GM18868 (cell line): ENCODE measurements around the gene MSI2.

Source experiments
- ATAC-seq: cut with Tn5 transposase; IDR thresholded peaks from one replicate; pipeline ENCODE4 v1.9.1; 2021; ENCODE audit warnings: mild to moderate bottlenecking, moderate library complexity; ENCODE audit not compliant: unreplicated experiment

The MSI2 gene

GRCh38 chr17:57514614-57515013 is 258.3 kb downstream of the MSI2 start:
- ATAC-seq = no peak

DNA sequence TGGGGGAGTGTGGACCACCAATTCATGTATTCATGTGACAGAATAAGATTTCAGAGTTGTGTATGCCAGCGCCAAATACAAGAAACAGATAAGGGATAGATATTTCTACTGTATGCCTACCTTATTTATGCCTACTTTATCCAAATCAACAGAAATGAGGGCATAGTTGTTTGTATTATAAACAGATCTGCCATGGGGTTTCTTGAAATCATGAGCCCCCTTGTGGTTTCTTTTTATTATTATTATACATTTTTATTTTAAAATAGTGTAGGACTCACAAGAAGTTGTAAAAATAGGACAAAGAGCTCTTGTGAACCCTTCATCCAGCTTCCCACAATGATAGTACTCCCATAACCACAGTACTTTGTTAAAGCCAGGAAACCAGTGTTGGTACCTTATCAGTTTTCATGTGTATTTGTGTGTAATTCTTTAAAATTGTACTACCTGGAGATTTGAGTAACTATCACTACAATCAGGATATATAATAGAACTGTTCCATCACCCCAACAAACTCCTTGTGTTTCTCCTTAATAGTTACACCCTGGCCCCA is 259.4 kb downstream of the MSI2 start:
- ATAC-seq = no peak

- no peak for ATAC-seq
Measured at GRCh38 chr17:57516290-57517230, 260.2 kb downstream of the MSI2 start.

GRCh38 chr17:57517273-57517631 is 260.9 kb downstream of the MSI2 start:
- no peak for ATAC-seq

DNA sequence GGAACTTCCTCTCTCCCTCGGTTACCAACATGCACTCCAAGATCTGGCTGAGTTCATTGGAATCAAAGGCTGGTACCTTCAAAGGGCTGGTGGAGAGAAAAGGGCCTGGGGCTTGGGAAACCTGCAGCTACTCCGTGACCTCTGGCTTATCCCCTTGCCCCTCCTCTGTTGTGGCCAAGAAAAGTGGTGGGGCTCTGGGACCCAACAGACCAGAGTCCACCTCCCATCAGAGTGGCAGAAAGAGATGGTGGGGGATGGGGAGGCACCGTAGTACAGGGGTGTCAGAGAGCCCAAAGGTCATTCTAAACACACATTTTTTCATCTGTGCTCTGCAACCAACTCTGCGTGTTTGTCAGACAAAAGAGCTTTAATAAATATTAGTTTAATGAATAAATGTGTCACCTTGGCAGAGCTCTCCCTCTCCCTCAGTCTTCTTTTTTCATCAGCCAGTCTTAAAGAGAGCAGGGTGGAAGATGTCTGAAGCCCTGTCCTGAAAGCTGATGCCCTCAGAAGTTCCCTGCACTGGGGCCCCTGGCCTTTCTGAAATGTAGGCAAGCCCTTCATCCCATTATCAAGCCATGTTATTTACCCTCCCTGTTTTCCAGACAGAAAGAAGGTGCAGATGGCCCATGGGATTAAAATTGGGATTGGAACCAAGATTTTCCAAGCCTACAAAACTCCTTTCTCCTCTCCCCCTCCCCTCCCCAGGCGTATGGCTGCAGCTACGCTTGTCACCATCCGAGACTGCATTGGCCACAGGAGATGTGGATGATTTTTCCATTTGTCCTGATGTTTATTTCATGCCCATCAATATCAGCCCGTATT is 261.5 kb downstream of the MSI2 start:
- ATAC-seq = no peak

- no peak for ATAC-seq
Measured at GRCh38 chr17:57518587-57519581, 262.6 kb downstream of the MSI2 start.

DNA sequence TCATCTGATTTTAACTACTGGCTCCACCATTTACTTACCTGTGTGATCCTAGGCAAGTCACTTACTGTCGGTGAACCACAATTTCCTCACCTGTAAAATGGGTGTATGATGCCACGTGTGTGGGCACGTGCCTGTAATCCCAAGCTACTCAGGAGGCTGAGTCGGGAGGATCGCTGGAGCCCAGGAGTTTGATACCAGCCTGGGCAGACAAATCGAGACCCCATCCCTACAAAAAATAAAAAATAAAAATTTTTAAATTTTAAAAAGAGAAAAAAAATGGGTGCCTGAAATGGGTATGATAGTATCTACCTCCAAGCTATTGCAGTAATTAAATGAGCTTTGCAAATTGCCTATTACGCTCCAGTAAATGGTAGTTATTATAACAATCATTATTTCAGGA is 263.5 kb downstream of the MSI2 start:
- ATAC-seq = no peak

GRCh38 chr17:57521606-57522005 is 265.3 kb downstream of the MSI2 start:
- ATAC-seq = no peak

- ATAC-seq = no peak
Measured at GRCh38 chr17:57522042-57523005, 266.0 kb downstream of the MSI2 start.

DNA sequence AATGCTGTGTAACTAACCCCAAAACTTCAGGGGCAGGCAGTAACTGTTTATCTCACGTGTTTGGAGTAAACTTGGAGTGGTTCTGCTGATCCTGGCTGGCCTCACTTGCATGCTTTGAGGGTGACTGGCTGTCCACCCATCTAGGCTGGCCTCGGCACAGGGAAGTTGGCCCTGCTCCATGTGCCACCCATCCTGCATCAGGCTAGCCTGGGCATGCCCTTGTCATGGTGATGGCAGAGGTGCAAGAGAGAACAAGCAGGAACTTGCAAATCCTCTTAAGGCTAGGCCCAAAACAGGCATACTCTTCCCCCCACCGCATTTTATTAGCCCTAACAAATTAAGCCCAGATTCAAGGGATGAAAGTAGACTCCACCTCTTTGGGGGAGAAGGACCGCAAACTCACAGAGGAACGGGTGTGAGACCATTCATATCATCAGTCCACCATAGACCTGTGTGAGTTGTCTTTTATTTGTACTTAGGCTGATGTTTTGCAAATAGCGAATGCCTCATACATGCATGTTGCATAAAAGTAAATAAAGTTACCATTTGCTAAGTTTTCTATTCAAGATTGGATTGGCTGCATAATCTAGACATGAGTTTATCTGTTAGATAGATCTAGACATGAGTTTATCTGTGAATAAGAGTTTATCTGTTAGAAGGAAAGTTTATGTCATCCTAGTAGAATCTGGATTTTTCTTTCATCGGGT is 267.8 kb downstream of the MSI2 start:
- ATAC-seq = no peak

DNA sequence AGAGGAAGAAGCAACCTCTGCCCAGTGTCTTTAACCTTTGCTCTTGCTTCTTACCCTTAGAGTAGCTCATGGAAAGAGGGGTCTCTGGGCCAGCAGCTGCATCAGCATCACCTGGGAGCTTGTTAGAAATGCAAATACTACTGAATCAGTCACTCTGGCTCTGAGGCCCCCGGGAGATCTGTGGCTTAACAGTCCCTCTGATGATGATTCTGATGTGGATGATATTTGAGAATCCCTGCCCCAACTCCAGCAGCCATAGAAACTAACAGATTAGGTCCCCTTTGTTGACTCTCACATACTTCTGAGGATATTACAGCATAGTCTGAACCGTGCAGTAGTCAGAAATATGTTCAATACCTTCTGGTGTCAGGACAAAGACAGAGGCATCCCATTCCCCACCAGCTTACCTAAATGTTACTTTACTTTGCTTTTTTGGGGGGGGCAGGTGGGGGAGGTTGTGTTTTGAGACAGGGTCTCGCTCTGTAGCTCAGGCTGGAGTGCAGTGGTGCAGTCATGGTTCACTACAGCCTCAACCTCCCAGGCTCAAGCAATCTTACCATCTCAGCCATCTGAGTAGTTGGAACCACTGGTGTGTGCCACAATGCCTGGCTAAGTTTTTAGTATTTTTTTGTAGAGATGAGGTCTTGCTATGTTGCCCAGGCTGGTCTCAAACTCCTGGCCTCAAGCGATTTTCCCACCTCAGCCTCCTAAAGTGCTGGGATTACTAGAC is 268.7 kb downstream of the MSI2 start:
- no peak for ATAC-seq

DNA sequence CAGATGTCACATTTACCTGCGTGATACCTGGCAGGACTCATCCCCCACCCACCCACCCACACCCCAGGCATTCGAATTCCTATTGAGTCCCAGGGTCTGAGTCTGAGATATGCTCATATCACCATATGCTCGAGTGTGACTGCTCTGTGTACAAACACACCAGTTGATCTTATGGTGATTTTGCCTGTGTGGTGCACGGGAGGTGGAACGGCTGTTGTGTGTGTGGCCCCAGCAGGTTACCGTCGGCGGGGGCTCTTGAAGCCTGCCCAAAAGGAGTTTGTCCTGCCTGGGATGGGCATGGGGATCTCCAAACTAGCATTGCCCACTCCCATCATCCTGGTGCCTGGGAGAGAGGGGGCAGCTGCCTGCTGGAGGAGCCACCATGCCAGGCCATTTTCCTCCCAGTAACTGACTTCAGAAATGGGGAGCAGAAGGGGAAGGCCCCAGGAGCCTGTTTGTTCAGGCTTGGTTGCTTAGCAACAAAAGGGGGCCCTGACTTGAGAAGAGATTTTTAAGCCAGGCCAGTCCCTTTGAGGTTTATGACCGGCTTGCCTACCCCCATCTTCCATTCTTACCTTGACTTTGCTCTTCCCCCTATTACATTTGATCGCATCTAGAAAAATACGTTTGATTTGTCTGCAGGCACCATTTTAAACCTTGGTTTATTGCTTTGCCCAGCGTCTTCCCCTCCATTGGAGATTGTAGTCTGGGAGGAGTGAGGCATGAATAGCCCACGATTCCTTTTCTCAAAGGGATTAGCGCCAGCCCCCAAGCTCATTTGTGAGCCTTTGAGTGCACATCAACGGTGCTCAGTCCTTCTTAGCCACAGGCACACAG is 271.1 kb downstream of the MSI2 start:
- ATAC-seq = no peak

DNA sequence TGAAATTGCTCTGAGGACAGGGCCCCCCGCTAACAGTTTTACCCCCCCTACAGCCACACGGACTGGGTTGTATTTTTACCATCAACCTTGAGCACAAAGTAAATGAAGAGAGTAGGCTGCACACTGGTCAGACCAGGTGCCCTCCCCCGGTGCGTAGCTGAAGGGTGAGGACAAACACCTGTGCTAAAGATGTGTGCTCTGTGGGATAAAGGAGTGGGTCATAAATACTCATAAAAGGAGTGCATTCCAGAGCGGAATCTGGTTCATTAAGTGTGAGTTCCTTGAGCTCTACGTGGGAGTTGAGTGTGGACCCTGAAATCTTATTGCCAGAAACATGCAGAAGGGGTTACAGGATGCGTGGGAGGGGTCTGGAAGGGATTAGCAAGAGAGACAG is 271.7 kb downstream of the MSI2 start:
- no peak for ATAC-seq

DNA sequence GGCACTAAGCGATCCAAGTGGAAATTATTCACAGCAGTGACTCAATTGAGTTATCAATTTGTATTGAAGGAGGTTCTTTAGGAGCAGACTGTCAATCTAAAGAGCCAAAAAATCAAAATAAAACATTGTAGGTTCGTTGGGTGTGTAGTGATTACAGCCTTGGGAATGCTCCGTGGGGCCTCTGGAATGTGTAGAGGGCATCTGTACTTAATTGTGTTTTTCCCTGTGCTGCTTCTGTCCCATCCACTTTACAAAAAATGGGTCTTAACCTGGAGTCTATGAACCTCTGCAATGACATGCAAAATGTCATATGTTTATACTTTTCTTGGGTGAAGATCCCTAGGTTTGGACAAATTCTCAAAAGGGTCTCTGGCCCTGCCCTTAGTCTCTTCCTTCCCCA is 273.7 kb downstream of the MSI2 start:
- no peak for ATAC-seq

DNA sequence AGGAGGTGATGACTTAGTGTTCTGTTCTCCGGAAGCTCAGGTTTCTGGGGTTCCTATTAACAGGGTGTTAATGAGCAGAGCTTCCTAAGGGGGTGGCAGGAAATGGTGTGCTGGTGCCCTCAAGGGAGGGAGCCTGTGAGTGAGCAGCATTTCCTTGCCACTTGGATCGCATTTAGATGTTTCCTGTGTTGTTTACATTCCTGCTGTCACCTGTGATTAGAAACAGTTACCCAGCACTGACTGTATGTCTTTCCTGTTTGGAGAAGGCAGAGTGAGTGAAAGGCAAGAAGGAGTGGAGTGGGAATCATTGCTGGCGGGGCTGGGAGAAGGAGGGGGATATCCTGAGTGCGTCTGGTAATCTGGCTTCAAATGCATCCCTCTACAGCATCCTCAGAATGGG is 274.2 kb downstream of the MSI2 start:
- ATAC-seq = no peak

- no peak for ATAC-seq
Measured at GRCh38 chr17:57531078-57531477, 274.8 kb downstream of the MSI2 start.
